PFSK-1 (cell line): ENCODE results near the gene SH3PXD2A.

ENCODE experiments used
- REST ChIP-seq, 2 experiments: IDR thresholded peaks; 2 replicates each; pipeline versions ENCODE4 v1.6.1 to v1.8.0; 2011 to 2012; ENCODE audit warnings: low read depth in 2 of 2, low read length in 2 of 2, control low read depth in 1 of 2, inconsistent platforms in 1 of 2, mild to moderate bottlenecking in 1 of 2, moderate library complexity in 1 of 2; ENCODE audit not compliant: insufficient read depth in 1 of 2
- SIN3A ChIP-seq: IDR thresholded peaks from 2 replicates; pipeline ENCODE4 v1.6.1; 2012; ENCODE audit warnings: mild to moderate bottlenecking, low read length, moderate library complexity, borderline replicate concordance; ENCODE audit not compliant: insufficient read depth
- TAF1 ChIP-seq: IDR thresholded peaks from 2 replicates; pipeline ENCODE4 v1.6.1; 2012; ENCODE audit warnings: low read length, control low read depth, borderline replicate concordance; ENCODE audit not compliant: insufficient read depth

GRCh38 chr10:103852856-103853255 lies 2.5 kb downstream of the SH3PXD2A start:
- TF ChIP-seq TAF1: no peak
- TF ChIP-seq REST (IDR thresholded peaks at IDR 0.05; ENCODE audit: insufficient read depth in 1 of 2, low read depth in 2 of 2, low read length in 2 of 2): no peak
- no peak for TF ChIP-seq SIN3A
